ENCODE results near the gene CAMTA1. TPM values are rescaled to one million over a fixed set of nuclear protein-coding genes. Genes with fewer than 3 reads are reported as not detected.

The CAMTA1 gene
- total and polyA plus RNA-seq, 4 donors = 18.0 to 93.5 (median 35.8) TPM

- TF ChIP-seq, protein P1, sequence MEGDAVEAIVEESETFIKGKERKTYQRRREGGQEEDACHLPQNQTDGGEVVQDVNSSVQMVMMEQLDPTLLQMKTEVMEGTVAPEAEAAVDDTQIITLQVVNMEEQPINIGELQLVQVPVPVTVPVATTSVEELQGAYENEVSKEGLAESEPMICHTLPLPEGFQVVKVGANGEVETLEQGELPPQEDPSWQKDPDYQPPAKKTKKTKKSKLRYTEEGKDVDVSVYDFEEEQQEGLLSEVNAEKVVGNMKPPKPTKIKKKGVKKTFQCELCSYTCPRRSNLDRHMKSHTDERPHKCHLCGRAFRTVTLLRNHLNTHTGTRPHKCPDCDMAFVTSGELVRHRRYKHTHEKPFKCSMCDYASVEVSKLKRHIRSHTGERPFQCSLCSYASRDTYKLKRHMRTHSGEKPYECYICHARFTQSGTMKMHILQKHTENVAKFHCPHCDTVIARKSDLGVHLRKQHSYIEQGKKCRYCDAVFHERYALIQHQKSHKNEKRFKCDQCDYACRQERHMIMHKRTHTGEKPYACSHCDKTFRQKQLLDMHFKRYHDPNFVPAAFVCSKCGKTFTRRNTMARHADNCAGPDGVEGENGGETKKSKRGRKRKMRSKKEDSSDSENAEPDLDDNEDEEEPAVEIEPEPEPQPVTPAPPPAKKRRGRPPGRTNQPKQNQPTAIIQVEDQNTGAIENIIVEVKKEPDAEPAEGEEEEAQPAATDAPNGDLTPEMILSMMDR (IDR thresholded peaks at IDR 0.05; ENCODE audit: low read depth, low read length, missing input control) = no peak
- no peak for TF ChIP-seq ZBTB33 (IDR thresholded peaks at IDR 0.05)
- no peak for TF ChIP-seq SP1 (IDR thresholded peaks at IDR 0.05)
- TF ChIP-seq HNF4G (IDR thresholded peaks at IDR 0.05) = no peak
- TF ChIP-seq RXRA (IDR thresholded peaks at IDR 0.05) = no peak
- no peak for TF ChIP-seq FOXA2 (IDR thresholded peaks at IDR 0.05)
- TF ChIP-seq, protein P2, sequence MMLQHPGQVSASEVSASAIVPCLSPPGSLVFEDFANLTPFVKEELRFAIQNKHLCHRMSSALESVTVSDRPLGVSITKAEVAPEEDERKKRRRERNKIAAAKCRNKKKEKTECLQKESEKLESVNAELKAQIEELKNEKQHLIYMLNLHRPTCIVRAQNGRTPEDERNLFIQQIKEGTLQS (IDR thresholded peaks at IDR 0.05) = no peak
- TF ChIP-seq, protein P3, sequence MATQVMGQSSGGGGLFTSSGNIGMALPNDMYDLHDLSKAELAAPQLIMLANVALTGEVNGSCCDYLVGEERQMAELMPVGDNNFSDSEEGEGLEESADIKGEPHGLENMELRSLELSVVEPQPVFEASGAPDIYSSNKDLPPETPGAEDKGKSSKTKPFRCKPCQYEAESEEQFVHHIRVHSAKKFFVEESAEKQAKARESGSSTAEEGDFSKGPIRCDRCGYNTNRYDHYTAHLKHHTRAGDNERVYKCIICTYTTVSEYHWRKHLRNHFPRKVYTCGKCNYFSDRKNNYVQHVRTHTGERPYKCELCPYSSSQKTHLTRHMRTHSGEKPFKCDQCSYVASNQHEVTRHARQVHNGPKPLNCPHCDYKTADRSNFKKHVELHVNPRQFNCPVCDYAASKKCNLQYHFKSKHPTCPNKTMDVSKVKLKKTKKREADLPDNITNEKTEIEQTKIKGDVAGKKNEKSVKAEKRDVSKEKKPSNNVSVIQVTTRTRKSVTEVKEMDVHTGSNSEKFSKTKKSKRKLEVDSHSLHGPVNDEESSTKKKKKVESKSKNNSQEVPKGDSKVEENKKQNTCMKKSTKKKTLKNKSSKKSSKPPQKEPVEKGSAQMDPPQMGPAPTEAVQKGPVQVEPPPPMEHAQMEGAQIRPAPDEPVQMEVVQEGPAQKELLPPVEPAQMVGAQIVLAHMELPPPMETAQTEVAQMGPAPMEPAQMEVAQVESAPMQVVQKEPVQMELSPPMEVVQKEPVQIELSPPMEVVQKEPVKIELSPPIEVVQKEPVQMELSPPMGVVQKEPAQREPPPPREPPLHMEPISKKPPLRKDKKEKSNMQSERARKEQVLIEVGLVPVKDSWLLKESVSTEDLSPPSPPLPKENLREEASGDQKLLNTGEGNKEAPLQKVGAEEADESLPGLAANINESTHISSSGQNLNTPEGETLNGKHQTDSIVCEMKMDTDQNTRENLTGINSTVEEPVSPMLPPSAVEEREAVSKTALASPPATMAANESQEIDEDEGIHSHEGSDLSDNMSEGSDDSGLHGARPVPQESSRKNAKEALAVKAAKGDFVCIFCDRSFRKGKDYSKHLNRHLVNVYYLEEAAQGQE (IDR thresholded peaks at IDR 0.05) = no peak
- no peak for TF ChIP-seq YY1 (IDR thresholded peaks at IDR 0.05)
- no peak for TF ChIP-seq NR2F2 (IDR thresholded peaks at IDR 0.05)
- TF ChIP-seq HNF4A (conservative IDR thresholded peaks at IDR 0.05) = no peak
- TF ChIP-seq FOXA1 (IDR thresholded peaks at IDR 0.05) = no peak
- TF ChIP-seq GABPA (IDR thresholded peaks at IDR 0.05 in 1 of 2, conservative IDR thresholded peaks at IDR 0.05 in 1 of 2) = no peak
- TF ChIP-seq RAD21 (IDR thresholded peaks at IDR 0.05) = no peak
- no peak for TF ChIP-seq TAF1 (conservative IDR thresholded peaks at IDR 0.05)
- TF ChIP-seq EGR1 (IDR thresholded peaks at IDR 0.05; ENCODE audit: low read depth in 2 of 2) = no peak
- no peak for TF ChIP-seq JUND (IDR thresholded peaks at IDR 0.05)
- no peaks in the 10 kb centered on the region for H3K4me1 ChIP-seq (ENCODE audit: control insufficient read depth in 4 of 4, insufficient read depth in 4 of 4, low read length in 3 of 4)
- H3K27me3 ChIP-seq (ENCODE audit: control insufficient read depth in 4 of 4, insufficient read depth in 4 of 4, low read length in 3 of 4) = no peaks in the 10 kb centered on the region
- no peaks in the 10 kb centered on the region for H3K9me3 ChIP-seq (ENCODE audit: control insufficient read depth in 4 of 4, low read length in 3 of 4)
- H3K27ac ChIP-seq (ENCODE audit: low read depth in 1 of 2, low read length in 2 of 2) = no peak overlapping the region
- no peak overlapping the region for H3K4me3 ChIP-seq (ENCODE audit: low read depth in 1 of 3, low read length in 3 of 3)
- no peaks in the 10 kb centered on the region for H3K36me3 ChIP-seq (ENCODE audit: control insufficient read depth in 4 of 4, insufficient read depth in 3 of 4, low read depth in 1 of 4, low read length in 3 of 4)
- no peak overlapping the region for H3K9ac ChIP-seq (ENCODE audit: low read depth in 1 of 2, low read length in 2 of 2)
- WGBS = 88% methylated on average over 10 of the region's 10 CpGs
- no peak for DNase-seq (ENCODE audit: low spot score)
These were observed 700.0 kb downstream of the CAMTA1 start for GRCh38 chr1:7485086-7485780.

All from liver (tissue), 9 donors.